Calu3 (cell line): Measurements from ENCODE around the gene SPIRE2. TPM values are rescaled to one million over a fixed set of nuclear protein-coding genes. Genes with fewer than 3 reads are reported as not detected.
A peak's percentile ranks its signal among the peaks of the same experiment; 100 is the strongest.

ENCODE experiments used
- BruUV-seq: library from RNA; stranded (reverse); fragments of 400-500 nt; replicated peaks from 2 replicates; lab custom pipeline; 2021; lab: Mats Ljungman, UMichigan
- CTCF ChIA-PET: fragments of 300-600 bp; sonication (Branson Sonifier 250); formaldehyde crosslinking; loops from one replicate; lab custom pipeline; 2022; ENCODE audit warnings: antibody characterized with exemption; lab: Charles Lee
- DNase-seq: peaks from one replicate; pipeline ENCODE4 v3.0.0; 2022
- H3K27ac Mint-ChIP-seq: one replicate; pipeline ENCODE4 v1.8.0; 2022; ENCODE audit warnings: mixed read lengths; ENCODE audit not compliant: unreplicated experiment
- H3K27me3 Mint-ChIP-seq: one replicate; pipeline ENCODE4 v1.8.0; 2022; ENCODE audit warnings: mixed read lengths; ENCODE audit not compliant: unreplicated experiment
- H3K36me3 Mint-ChIP-seq: one replicate; pipeline ENCODE4 v1.8.0; 2022; ENCODE audit warnings: mild to moderate bottlenecking, moderate library complexity, mixed read lengths; ENCODE audit not compliant: insufficient read depth, unreplicated experiment
- H3K4me1 Mint-ChIP-seq: one replicate; pipeline ENCODE4 v1.8.0; 2022; ENCODE audit warnings: mild to moderate bottlenecking, low read depth, mixed read lengths; ENCODE audit not compliant: unreplicated experiment
- H3K4me3 Mint-ChIP-seq: one replicate; pipeline ENCODE4 v1.8.0; 2022; ENCODE audit warnings: mild to moderate bottlenecking, low read depth, moderate library complexity, mixed read lengths; ENCODE audit not compliant: unreplicated experiment
- H3K9me3 Mint-ChIP-seq: one replicate; pipeline ENCODE4 v1.8.0; 2022; ENCODE audit warnings: low read depth, mixed read lengths; ENCODE audit not compliant: unreplicated experiment
- CTCF ChIP-seq: fragments of 200-600 bp; IDR thresholded peaks from one replicate; pipeline ENCODE4 v1.8.0; 2022; ENCODE audit warnings: antibody characterized with exemption; ENCODE audit not compliant: unreplicated experiment
- intact Hi-C: fragments of 100-400 bp; cut with micrococcal nuclease; formaldehyde crosslinking; loops from one replicate; pipeline ENCODE4 v1.10.0; 2022; ENCODE audit not compliant: unreplicated experiment
- total RNA-seq: library from RNA; stranded (reverse); gene quantifications from 2 replicates; pipeline ENCODE4 v1.2.3, GENCODE V29; 2022

The SPIRE2 gene
- total RNA-seq, 1 experiment from 2014 or later = 46.3 TPM

GRCh38 chr16:89917773-89918452 is 89.6 kb downstream of the SPIRE2 start:
- Mint-ChIP-seq H3K36me3 (peaks cover 83% of the 10 kb centered on the region), H3K27ac (peak overlapping the region; percentile 43), H3K4me1 (peaks cover 24% of the 10 kb centered on the region), H3K4me3 (peak overlapping the region; percentile 78), H3K27me3 (no peaks in the 10 kb centered on the region), H3K9me3 (no peaks in the 10 kb centered on the region)
- no TSS peak for BruUV-seq
- peak; percentile 84 for DNase-seq
- intact Hi-C loops = no loop called here
- no peak for TF ChIP-seq CTCF
- CTCF ChIA-PET = interaction anchor here (0.6 to 0.7 kb wide), 2 partner anchors 8 to 10 kb away, joined by 3 to 5 read pairs; no protein-coding TSS in a partner anchor

- DNase-seq = peak; percentile 63
- Mint-ChIP-seq H3K4me3 (peak within 1 kb of the TSS; percentile 78), H3K27ac (peak within 1 kb of the TSS; percentile 43), H3K36me3 (peaks cover 84% of the 10 kb centered on the region), H3K9me3 (no peaks in the 10 kb centered on the region), H3K4me1 (peaks cover 24% of the 10 kb centered on the region), H3K27me3 (no peaks in the 10 kb centered on the region)
- CTCF ChIA-PET = interaction anchor here (0.7 kb wide), 1 partner anchor 8 kb away, joined by 5 read pairs; no protein-coding TSS in a partner anchor
- BruUV-seq = no TSS peak
- intact Hi-C loops = no loop called here
- no peak for TF ChIP-seq CTCF
Measured at GRCh38 chr16:89918453-89919347, 90.4 kb downstream of the SPIRE2 start, which contains the start of gene MC1R. Gene MC1R (plus strand): TSS chr16:89918862. CDS start chr16:89919259, 397 bp downstream.

- Mint-ChIP-seq H3K27me3 (no peaks in the 10 kb centered on the region), H3K27ac (peak overlapping the region; percentile 14), H3K4me3 (peak overlapping the region; percentile 2), H3K36me3 (peaks cover 86% of the 10 kb centered on the region), H3K9me3 (no peaks in the 10 kb centered on the region), H3K4me1 (peaks cover 24% of the 10 kb centered on the region)
- intact Hi-C loops = no loop called here
- no TSS peak for BruUV-seq
- CTCF ChIA-PET = no interaction called here
- TF ChIP-seq CTCF = no peak
- no peak for DNase-seq
Measured at GRCh38 chr16:89919535-89920406, 91.5 kb downstream of the SPIRE2 start.

- no TSS peak for BruUV-seq
- CTCF ChIA-PET = no interaction called here
Measured at GRCh38 chr16:89920723-89921122, 92.4 kb downstream of the SPIRE2 start.

More at GRCh38 chr16:89920723-89921122, 92.4 kb downstream of the SPIRE2 start:
- intact Hi-C loops = no loop called here
- TF ChIP-seq CTCF = no peak
- Mint-ChIP-seq H3K4me1 (peaks cover 24% of the 10 kb centered on the region), H3K4me3 (no peak overlapping the region), H3K27me3 (no peaks in the 10 kb centered on the region), H3K9me3 (no peaks in the 10 kb centered on the region), H3K36me3 (peaks cover 85% of the 10 kb centered on the region), H3K27ac (no peak overlapping the region)
- DNase-seq = no peak
